ENCODE results near the gene GPN1.

GPN1 gene

GRCh38 chr2:27685577-27685976 is 56.7 kb downstream of the GPN1 start:
- no peak for TF ChIP-seq CTCF (IDR thresholded peaks at IDR 0.05; ENCODE audit: low read depth, low read length)
- H3K4me3 ChIP-seq (ENCODE audit: low read depth, low read length): no peak overlapping the region
- DNase-seq (ENCODE audit: low read depth, low spot score): no peak
- in situ Hi-C loops (cut with HindIII; ENCODE audit: low sequenced_read_pairs): no loop called here

- H3K4me3 ChIP-seq (ENCODE audit: low read depth, low read length): no peak overlapping the region
- no peak for DNase-seq (ENCODE audit: low read depth, low spot score)
- no peak for TF ChIP-seq CTCF (IDR thresholded peaks at IDR 0.05; ENCODE audit: low read depth, low read length)
- in situ Hi-C loops (cut with HindIII; ENCODE audit: low sequenced_read_pairs): no loop called here
Observed at GRCh38 chr2:27687232-27687631, 58.4 kb downstream of the GPN1 start.

GRCh38 chr2:27689424-27689823 is 60.6 kb downstream of the GPN1 start:
- in situ Hi-C loops (cut with HindIII; ENCODE audit: low sequenced_read_pairs): no loop called here
- TF ChIP-seq CTCF (IDR thresholded peaks at IDR 0.05; ENCODE audit: low read depth, low read length): no peak

GRCh38 chr2:27690052-27690451 is 61.2 kb downstream of the GPN1 start:
- no peak overlapping the region for H3K4me3 ChIP-seq (ENCODE audit: low read depth, low read length)
- in situ Hi-C loops (cut with HindIII; ENCODE audit: low sequenced_read_pairs): no loop called here
- no peak for DNase-seq (ENCODE audit: low read depth, low spot score)
- TF ChIP-seq CTCF (IDR thresholded peaks at IDR 0.05; ENCODE audit: low read depth, low read length): no peak

More at GRCh38 chr2:27689424-27689823, 60.6 kb downstream of the GPN1 start:
- H3K4me3 ChIP-seq (ENCODE audit: low read depth, low read length): no peak overlapping the region
- DNase-seq (ENCODE audit: low read depth, low spot score): no peak

- no peak for DNase-seq (ENCODE audit: low read depth, low spot score)
- no peak overlapping the region for H3K4me3 ChIP-seq (ENCODE audit: low read depth, low read length)
- TF ChIP-seq CTCF (IDR thresholded peaks at IDR 0.05; ENCODE audit: low read depth, low read length): no peak
- in situ Hi-C loops (cut with HindIII; ENCODE audit: low sequenced_read_pairs): no loop called here
Observed at GRCh38 chr2:27697660-27698059, 68.8 kb downstream of the GPN1 start.

Measured in astrocyte of the spinal cord (primary cell).